Astrocyte of the cerebellum (primary cell): Measurements from ENCODE around the gene EPDR1.

Experiments used
- DNase-seq: peaks from one replicate; pipeline ENCODE4 v3.0.0-alpha.2; 2011; ENCODE audit warnings: low read depth
- H3K4me3 ChIP-seq: 2 replicates; pipeline ENCODE4 v1.5.1; 2011; ENCODE audit warnings: mild to moderate bottlenecking, low read depth, low read length, moderate library complexity
- CTCF ChIP-seq: IDR thresholded peaks from 2 replicates; pipeline ENCODE4 v1.5.1; 2012; ENCODE audit warnings: low read length, low read depth, moderate library complexity, mild to moderate bottlenecking; ENCODE audit errors: missing control alignments
- in situ Hi-C: cut with HindIII; loops from 2 replicates; pipeline ENCODE4 v1.10.0; 2017; ENCODE audit warnings: low sequenced_read_pairs

EPDR1 gene

GRCh38 chr7:38000272-38000671, 79.8 kb downstream of the EPDR1 start:
- H3K4me3 ChIP-seq, result no peak overlapping the region
- no peak for DNase-seq
- in situ Hi-C loops, result no loop called here
- no peak for TF ChIP-seq CTCF
